B cell (primary cell): ENCODE data around the gene AGPAT3. TPM values are rescaled to one million over a fixed set of nuclear protein-coding genes. Genes with fewer than 3 reads are reported as not detected.

Experiments
- ATAC-seq: fragments of 200-7000 bp; cut with Tn5 transposase; one replicate; pipeline ENCODE4 v1.10.0; 2021; ENCODE audit warnings: low read depth, mild to moderate bottlenecking, moderate number of reproducible peaks, moderate library complexity
- CTCF ChIA-PET: fragments of 350-600 bp; sonication (Branson Sonifier 250); formaldehyde crosslinking; loops from one replicate; lab custom pipeline; 2021; ENCODE audit warnings: antibody characterized with exemption, inconsistent platforms; lab: Charles Lee
- POLR2A ChIA-PET: fragments of 350-600 bp; sonication (Branson Sonifier 250); formaldehyde crosslinking; loops from one replicate; lab custom pipeline; 2021; ENCODE audit warnings: antibody characterized with exemption; lab: Charles Lee
- DNase-seq: peaks from one replicate; pipeline ENCODE4 v3.0.0; 2013
- H2AFZ ChIP-seq: 2 replicates; pipeline ENCODE4 v1.6.1; 2012; ENCODE audit warnings: mild to moderate bottlenecking, low read depth, low read length; ENCODE audit not compliant: insufficient read depth, poor library complexity, severe bottlenecking
- H3K27ac ChIP-seq, 2 donors: 1 replicate in 1 of 2; 2 replicates in 1 of 2; pipeline ENCODE4 v1.5.1; 2012 to 2013; ENCODE audit warnings: low read length in 2 of 2, mild to moderate bottlenecking in 2 of 2, moderate library complexity in 1 of 2
- H3K27me3 ChIP-seq, 4 experiments: fragments of 200-600 bp in 1 of 4; sonication (generic) in 1 of 4; replicated peaks in 1 of 4; 1 replicate in 2 of 4; 2 replicates in 2 of 4; pipeline versions ENCODE4 v1.6.1 to v1.7.0; 2013 to 2016; ENCODE audit warnings: low read length in 3 of 4, mild to moderate bottlenecking in 2 of 4, mixed read lengths in 1 of 4, moderate library complexity in 1 of 4; ENCODE audit not compliant: insufficient read depth in 4 of 4, control insufficient read depth in 3 of 4; ENCODE audit errors: control extremely low read depth in 1 of 4
- H3K36me3 ChIP-seq, 2 experiments: replicated peaks in 1 of 2; 1 replicate in 1 of 2; 2 replicates in 1 of 2; pipeline versions ENCODE4 v1.6.1 to v1.7.1; 2013; ENCODE audit warnings: low read length in 1 of 2; ENCODE audit not compliant: insufficient read depth in 2 of 2, control insufficient read depth in 1 of 2; ENCODE audit errors: control extremely low read depth in 1 of 2, extremely low read depth in 1 of 2
- H3K4me1 ChIP-seq, 2 donors: fragments of 200-600 bp in 1 of 2; sonication (generic) in 1 of 2; 1 replicate in 1 of 2; 2 replicates in 1 of 2; pipeline versions ENCODE4 v1.5.1 to v1.6.1; 2013 to 2017; ENCODE audit warnings: low read length in 2 of 2; ENCODE audit not compliant: control insufficient read depth in 2 of 2, insufficient read depth in 2 of 2
- H3K4me2 ChIP-seq: replicated peaks from 2 replicates; pipeline ENCODE3; 2012; ENCODE audit warnings: mild to moderate bottlenecking, low read depth, low read length; ENCODE audit not compliant: poor library complexity, severe bottlenecking
- H3K4me3 ChIP-seq, 5 experiments: fragments of 200-600 bp in 1 of 5; sonication (generic) in 1 of 5; 1 replicate in 3 of 5; 2 replicates in 2 of 5; pipeline versions ENCODE4 v1.5.1 to v1.7.0; 2011 to 2016; ENCODE audit warnings: low read length in 4 of 5, mild to moderate bottlenecking in 4 of 5, low read depth in 2 of 5, control low read depth in 1 of 5, moderate library complexity in 1 of 5; ENCODE audit not compliant: insufficient read depth in 1 of 5; ENCODE audit errors: control extremely low read depth in 1 of 5, extremely low read depth in 1 of 5
- H3K79me2 ChIP-seq: fragments of 200-600 bp; sonication (generic); one replicate; pipeline ENCODE4 v1.6.0; 2016; ENCODE audit warnings: low read length; ENCODE audit not compliant: control insufficient read depth, insufficient read depth
- H3K9ac ChIP-seq: fragments of 200-600 bp; sonication (generic); 2 replicates; pipeline ENCODE4 v1.6.1; 2017; ENCODE audit warnings: mild to moderate bottlenecking, low read length, moderate library complexity
- H3K9me3 ChIP-seq, 3 donors: one replicate each; pipeline versions ENCODE4 v1.6.1 to v1.7.1; 2013; ENCODE audit warnings: low read length in 2 of 3; ENCODE audit not compliant: control insufficient read depth in 2 of 3, insufficient read depth in 1 of 3; ENCODE audit errors: control extremely low read depth in 1 of 3
- H4K20me1 ChIP-seq: 2 replicates; pipeline ENCODE4 v1.6.0; 2012; ENCODE audit warnings: mild to moderate bottlenecking, low read length; ENCODE audit not compliant: insufficient read depth, control insufficient read depth, poor library complexity, severe bottlenecking
- H3K27ac Mint-ChIP-seq: one replicate; pipeline ENCODE4 v1.8.0; 2021; ENCODE audit warnings: mixed read lengths
- H3K27me3 Mint-ChIP-seq: one replicate; pipeline ENCODE4 v1.8.0; 2021; ENCODE audit warnings: mixed read lengths
- H3K4me1 Mint-ChIP-seq: one replicate; pipeline ENCODE4 v1.8.0; 2021; ENCODE audit warnings: mixed read lengths
- H3K4me3 Mint-ChIP-seq: one replicate; pipeline ENCODE4 v1.8.0; 2021; ENCODE audit warnings: mixed read lengths
- H3K9me3 Mint-ChIP-seq: one replicate; pipeline ENCODE4 v1.8.0; 2022; ENCODE audit warnings: mixed read lengths; ENCODE audit not compliant: insufficient read depth
- EZH2 ChIP-seq: IDR thresholded peaks from 2 replicates; pipeline ENCODE4 v1.6.1; 2012; ENCODE audit warnings: borderline replicate concordance, low read depth, mild to moderate bottlenecking, moderate library complexity, low read length; ENCODE audit not compliant: insufficient read depth, poor library complexity, severe bottlenecking
- WGBS: methylation state at CpG from one replicate; pipeline ENCODE4 v1.1.5; 2013; ENCODE audit warnings: missing lambda C conversion rate; ENCODE audit not compliant: insufficient coverage; 5-methylcytosine and 5-hydroxymethylcytosine counted together
- intact Hi-C: fragments of 100-400 bp; cut with micrococcal nuclease; formaldehyde crosslinking; loops from one replicate; pipeline ENCODE4 v1.10.0; 2022
- polyA plus RNA-seq: library from polyadenylated mRNA; depleted of rRNA; stranded (reverse); fragments of >200 nt; gene quantifications from 2 replicates; pipeline ENCODE4 v1.2.3, GENCODE V29; 2012
- total RNA-seq, 2 donors: library from RNA; stranded (reverse); fragments of 120-200 nt in 1 of 2; gene quantifications; 1 replicate in 1 of 2; 2 replicates in 1 of 2; pipeline versions ENCODE4 v1.2.3 to v1.2.4, GENCODE V29; 2013 to 2022
- TF ChIP-seq, protein P1 (sequence below): fragments of 200-600 bp; IDR thresholded peaks from one replicate; pipeline ENCODE4 v1.8.0; 2022; ENCODE audit warnings: antibody characterized with exemption, mild to moderate bottlenecking

The AGPAT3 gene
- total and polyA plus RNA-seq, 2 donors (not counting 1 experiment from before 2014, with no cell fraction given), result 14.3 to 49.3 TPM

DNA sequence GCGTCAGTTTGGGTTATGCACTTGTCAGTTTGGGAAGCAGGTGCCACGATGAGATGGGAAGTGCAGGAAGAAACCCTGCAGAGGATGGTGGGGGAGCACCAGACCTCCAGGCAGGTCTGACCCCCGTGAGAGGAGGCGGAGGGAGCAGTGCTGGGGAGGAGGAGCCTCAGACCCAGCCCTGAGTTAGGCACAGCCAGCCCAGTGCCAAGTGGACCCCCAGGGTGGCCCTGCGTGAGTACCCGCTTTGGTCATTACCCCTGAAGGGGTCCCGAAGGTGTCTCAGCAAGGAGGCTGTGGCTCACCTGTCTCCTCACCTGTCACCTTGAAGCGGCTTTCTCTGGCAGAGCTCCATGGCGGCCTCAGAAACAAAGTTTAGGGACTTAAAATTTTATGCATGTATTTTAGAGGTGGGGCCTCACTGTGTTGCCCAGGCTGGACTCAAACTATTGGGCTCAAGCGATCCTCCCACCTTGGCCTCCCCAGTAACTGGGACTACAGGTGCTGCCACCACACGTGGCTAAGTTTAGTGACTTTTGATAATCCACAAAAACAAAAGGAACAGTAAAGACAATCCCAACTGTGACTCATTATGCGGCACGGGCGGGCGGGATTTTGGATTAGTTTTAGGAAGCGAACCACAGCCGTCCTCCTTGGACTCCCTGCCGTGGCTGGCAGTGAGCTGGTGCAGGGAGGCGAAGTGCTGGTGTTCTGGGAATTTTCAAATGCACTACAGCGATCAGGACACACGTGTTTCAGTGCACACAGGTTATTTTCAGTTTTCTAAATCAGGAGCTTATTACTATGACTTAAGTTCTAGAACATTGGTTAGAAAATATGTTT is 4.7 kb downstream of the AGPAT3 start:
- DNase-seq (no peak), ATAC-seq (no peak)
- H3K4me1 ChIP-seq, result peaks cover 8 to 14% of the 10 kb centered on the region in 2 donors
- no peak overlapping the region for H3K4me2 ChIP-seq
- no peak overlapping the region for H3K4me3 ChIP-seq
- no peaks in the 10 kb centered on the region for H3K27me3 Mint-ChIP-seq
- no peak for TF ChIP-seq EZH2
- TF ChIP-seq, protein P1, sequence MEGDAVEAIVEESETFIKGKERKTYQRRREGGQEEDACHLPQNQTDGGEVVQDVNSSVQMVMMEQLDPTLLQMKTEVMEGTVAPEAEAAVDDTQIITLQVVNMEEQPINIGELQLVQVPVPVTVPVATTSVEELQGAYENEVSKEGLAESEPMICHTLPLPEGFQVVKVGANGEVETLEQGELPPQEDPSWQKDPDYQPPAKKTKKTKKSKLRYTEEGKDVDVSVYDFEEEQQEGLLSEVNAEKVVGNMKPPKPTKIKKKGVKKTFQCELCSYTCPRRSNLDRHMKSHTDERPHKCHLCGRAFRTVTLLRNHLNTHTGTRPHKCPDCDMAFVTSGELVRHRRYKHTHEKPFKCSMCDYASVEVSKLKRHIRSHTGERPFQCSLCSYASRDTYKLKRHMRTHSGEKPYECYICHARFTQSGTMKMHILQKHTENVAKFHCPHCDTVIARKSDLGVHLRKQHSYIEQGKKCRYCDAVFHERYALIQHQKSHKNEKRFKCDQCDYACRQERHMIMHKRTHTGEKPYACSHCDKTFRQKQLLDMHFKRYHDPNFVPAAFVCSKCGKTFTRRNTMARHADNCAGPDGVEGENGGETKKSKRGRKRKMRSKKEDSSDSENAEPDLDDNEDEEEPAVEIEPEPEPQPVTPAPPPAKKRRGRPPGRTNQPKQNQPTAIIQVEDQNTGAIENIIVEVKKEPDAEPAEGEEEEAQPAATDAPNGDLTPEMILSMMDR, result no peak
- no peak overlapping the region for H3K27ac ChIP-seq
- 94% methylated on average over 16 of the region's 21 CpGs for WGBS
- peaks cover 13% of the 10 kb centered on the region for H4K20me1 ChIP-seq
- H2AFZ ChIP-seq, result no peak overlapping the region
- peaks cover 68% of the 10 kb centered on the region for H3K79me2 ChIP-seq
- H3K9ac ChIP-seq, result no peak overlapping the region
- H3K27ac Mint-ChIP-seq, result no peak overlapping the region
- peaks cover 40% of the 10 kb centered on the region for H3K4me1 Mint-ChIP-seq
- ChIA-PET POLR2A (no interaction called here), CTCF (interaction anchor here (1.0 kb wide), 1 partner anchor 23 kb away, joined by 3 read pairs; no protein-coding TSS in a partner anchor)
- H3K9me3 ChIP-seq, result no peaks in the 10 kb centered on the region
- H3K36me3 ChIP-seq, result peaks cover 0 to 5% of the 10 kb centered on the region in 2 experiments
- H3K27me3 ChIP-seq, result no peaks in the 10 kb centered on the region
- no peak overlapping the region for H3K4me3 Mint-ChIP-seq
- intact Hi-C loops, result loop anchor here (10.0 kb wide), 2 partner anchors 45 to 65 kb away; no protein-coding TSS in a partner anchor
- no peaks in the 10 kb centered on the region for H3K9me3 Mint-ChIP-seq

DNA sequence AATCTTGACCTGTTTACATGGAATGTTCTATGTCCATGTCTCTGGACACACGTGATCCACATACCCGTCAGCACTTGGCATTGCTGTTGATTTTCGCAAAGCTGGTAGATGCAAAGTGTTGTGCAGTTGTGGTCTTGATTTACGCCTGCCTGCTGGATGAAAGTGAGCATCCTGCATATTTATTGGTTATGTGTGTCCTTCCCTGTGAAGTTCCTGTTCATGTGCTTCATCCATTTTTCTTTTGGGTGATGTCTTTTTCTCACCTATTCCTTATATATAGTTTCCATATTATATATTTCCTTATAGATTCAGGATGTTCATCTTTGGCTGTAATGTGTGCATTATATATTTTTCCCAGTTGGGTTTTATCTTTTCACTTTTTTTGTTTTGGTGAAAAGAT is 6.5 kb downstream of the AGPAT3 start:
- H4K20me1 ChIP-seq, result peaks cover 11% of the 10 kb centered on the region
- Mint-ChIP-seq H3K27ac (no peak overlapping the region), H3K9me3 (no peaks in the 10 kb centered on the region), H3K4me3 (no peak overlapping the region), H3K4me1 (peaks cover 33% of the 10 kb centered on the region), H3K27me3 (no peaks in the 10 kb centered on the region)
- ChIA-PET CTCF (no interaction called here), POLR2A (no interaction called here)
- H2AFZ ChIP-seq, result no peak overlapping the region
- peaks cover 0 to 5% (median 0%) of the 10 kb centered on the region in 3 donors for H3K9me3 ChIP-seq
- H3K27me3 ChIP-seq, result no peaks in the 10 kb centered on the region
- intact Hi-C loops, result no loop called here
- H3K27ac ChIP-seq, result no peak overlapping the region
- H3K36me3 ChIP-seq, result peaks cover 0 to 5% of the 10 kb centered on the region in 2 experiments
- H3K9ac ChIP-seq, result no peak overlapping the region
- ATAC-seq (no peak), DNase-seq (no peak)
- no peak overlapping the region for H3K4me3 ChIP-seq
- H3K79me2 ChIP-seq, result peaks cover 77% of the 10 kb centered on the region
- TF ChIP-seq, protein P1, result no peak
- no peak for TF ChIP-seq EZH2
- H3K4me1 ChIP-seq, result peaks cover 4 to 9% of the 10 kb centered on the region in 2 donors
- H3K4me2 ChIP-seq, result no peak overlapping the region
- 100% methylated on average over 4 of the region's 4 CpGs for WGBS
